ENCODE results near the gene NEMP1. TPM values are rescaled to one million over a fixed set of nuclear protein-coding genes. Genes with fewer than 3 reads are reported as not detected.
A peak's percentile ranks its signal among the peaks of the same experiment; 100 is the strongest.

NEMP1 gene
- total and polyA plus RNA-seq, 2 of the 8 experiments (the other 6 are each of a cell fraction or from before 2014, with no cell fraction given): 30.1 to 43.2 TPM

DNA sequence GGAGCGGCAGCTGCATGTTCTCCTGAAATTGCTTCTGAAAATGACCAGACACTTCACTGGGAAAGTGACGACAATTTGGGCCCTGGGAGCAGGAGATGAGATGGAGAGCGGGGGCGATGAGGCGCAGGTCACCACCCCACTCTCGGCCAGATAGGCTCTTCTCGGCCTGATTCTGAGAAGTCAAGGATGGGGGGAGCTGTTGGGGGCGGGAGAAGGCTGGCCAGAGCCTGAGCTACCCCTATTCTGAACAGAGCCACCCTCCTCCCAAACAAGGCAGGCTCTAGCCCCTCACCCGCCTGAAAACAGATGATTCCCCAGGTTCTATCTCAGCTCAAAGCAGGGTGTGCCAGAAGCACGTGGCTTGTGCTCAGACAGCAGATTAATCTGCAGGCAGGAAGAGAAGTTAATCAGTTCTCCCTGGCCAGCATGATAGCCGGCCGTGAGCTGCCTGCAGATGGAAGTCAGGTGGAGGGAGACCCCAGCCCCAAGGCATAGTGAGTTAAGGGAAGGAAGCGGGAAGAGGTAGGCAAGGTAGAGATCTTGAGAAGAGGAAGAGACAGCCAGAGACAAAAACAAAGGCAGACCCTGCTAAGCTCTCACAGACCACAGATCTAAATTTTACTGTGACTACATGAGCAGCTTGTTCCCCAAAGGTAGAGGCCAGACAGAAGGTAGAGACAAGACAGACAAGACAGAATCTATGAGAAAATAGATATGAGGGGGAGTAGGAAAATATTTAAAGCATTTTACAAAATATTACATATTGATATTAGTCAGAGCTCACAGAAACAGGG is 51.4 kb downstream of the NEMP1 start:
- no peak overlapping the region for H3K4me2 ChIP-seq (ENCODE audit: insufficient read depth in 1 of 2, low read depth in 2 of 2, low read length in 2 of 2)
- H3K23ac ChIP-seq (ENCODE audit: insufficient read length): no peak overlapping the region
- no peak overlapping the region; the same call in 1 of the 2 replicates for H4K8ac ChIP-seq (ENCODE audit: extremely low read depth, insufficient read depth, low read length)
- H3K14ac ChIP-seq (ENCODE audit: insufficient read length): no peak overlapping the region
- H3K4me1 ChIP-seq (replicated peaks in 1 of 4; ENCODE audit: control insufficient read depth in 3 of 4, insufficient read depth in 4 of 4, low read length in 3 of 4): peaks cover 0 to 8% (median 3%) of the 10 kb centered on the region in 4 experiments; a peak in 5 of 7 replicates
- peak overlapping the region; percentile 19; the same call in 1 of the 2 replicates for H2BK12ac ChIP-seq (ENCODE audit: low read depth, low read length)
- H3K56ac ChIP-seq (replicated peaks; ENCODE audit: insufficient read length, low read depth, low read length): no peak overlapping the region
- no peak overlapping the region for H2BK120ac ChIP-seq (replicated peaks; ENCODE audit: low read depth, low read length)
- H3K23me2 ChIP-seq (ENCODE audit: low read depth, low read length): no peaks in the 10 kb centered on the region; the same call in 1 of the 2 replicates
- H2BK5ac ChIP-seq (ENCODE audit: low read depth, low read length): 0 out of 2 replicates have a peak overlapping the region, but pooled peaks have one; percentile 52
- H2BK15ac ChIP-seq (ENCODE audit: low read length): no peak overlapping the region; the same call in 1 of the 2 replicates
- H4K20me1 ChIP-seq (replicated peaks in 1 of 2; ENCODE audit: control insufficient read depth in 1 of 2, insufficient read depth in 2 of 2, low read length in 2 of 2): no peaks in the 10 kb centered on the region
- H3K9ac ChIP-seq (replicated peaks in 1 of 4; ENCODE audit: extremely low read depth in 1 of 4, low read depth in 3 of 4, low read length in 3 of 4): no peak overlapping the region
- DNase-seq (ENCODE audit: low read depth in 1 of 2, low spot score in 2 of 2) (no peak), FAIRE-seq (no peak)
- H3K27ac ChIP-seq (ENCODE audit: low read depth, low read length): no peak overlapping the region
- no peaks in the 10 kb centered on the region for H3K79me2 ChIP-seq (ENCODE audit: control insufficient read depth in 1 of 2, insufficient read depth in 2 of 2, low read length in 2 of 2)
- H3K27me3 ChIP-seq (replicated peaks in 1 of 4; ENCODE audit: control insufficient read depth in 3 of 4, extremely low read depth in 1 of 4, insufficient read depth in 3 of 4, low read length in 3 of 4): peaks cover 0 to 3% (median 0%) of the 10 kb centered on the region in 4 experiments; a peak in 1 of 7 replicates
- no peak overlapping the region for H2AK5ac ChIP-seq (ENCODE audit: low read depth, low read length)
- H4K91ac ChIP-seq (replicated peaks; ENCODE audit: insufficient read length, low read length): no peak overlapping the region
- H2AFZ ChIP-seq (ENCODE audit: low read length): peak overlapping the region; percentile 56; the same call in 1 of the 2 replicates
- no peak overlapping the region for H2BK20ac ChIP-seq (ENCODE audit: low read length)
- H3K79me1 ChIP-seq (ENCODE audit: low read depth, low read length): no peaks in the 10 kb centered on the region
- H3K4me3 ChIP-seq (ENCODE audit: extremely low read depth in 1 of 4, insufficient read depth in 2 of 4, low read depth in 3 of 4, low read length in 4 of 4): no peak overlapping the region
- POLR2A ChIA-PET (ENCODE audit: partially characterized antibody): interaction anchor here (0.9 to 2.8 kb wide), 7 partner anchors 10 to 85 kb away, joined by 3 to 16 read pairs (median 3); partner anchors contain the start of genes NEMP1 and STAT6
- H3K9me3 ChIP-seq (ENCODE audit: insufficient read depth in 2 of 2, low read depth in 1 of 2, low read length in 1 of 2): no peaks in the 10 kb centered on the region
- H3K36me3 ChIP-seq (ENCODE audit: control insufficient read depth in 2 of 4, insufficient read depth in 4 of 4, low read length in 3 of 4): no peaks in the 10 kb centered on the region
- no peak overlapping the region for H3K18ac ChIP-seq (ENCODE audit: extremely low read depth, low read length)
- no peak overlapping the region for H4K5ac ChIP-seq (ENCODE audit: insufficient read length, low read depth, low read length)
- CTCF ChIA-PET (ENCODE audit: partially characterized antibody): interaction anchor here (0.7 to 4.4 kb wide), 14 partner anchors 10 to 208 kb away, joined by 3 to 39 read pairs (median 6); partner anchors contain the start of genes MYO1A, STAT6 and ZBTB39
- WGBS, 2 experiments (ENCODE audit: extremely low coverage in 1 of 2, insufficient coverage in 1 of 2, insufficient read length in 1 of 2, insufficient replicate concordance in 2 of 2, low coverage in 1 of 2, low lambda C conversion rate in 2 of 2, missing lambda C conversion rate in 1 of 2): 79% methylated on average over 13 of the region's 13 CpGs; no CpG with 5 or more reads in 1 of the 2 experiments
- no peak overlapping the region for H3K4ac ChIP-seq (replicated peaks; ENCODE audit: insufficient read length, low read depth, low read length)
- TF ChIP-seq HDAC2 (IDR thresholded peaks at IDR 0.05; ENCODE audit: borderline replicate concordance in 1 of 2, low read depth in 2 of 2, low read length in 2 of 2): no peak
- TF ChIP-seq JUN (IDR thresholded peaks at IDR 0.05; ENCODE audit: low read depth, low read length): no peak
- no peak for TF ChIP-seq POU5F1 (IDR thresholded peaks at IDR 0.05; ENCODE audit: low read depth, low read length)
- no peak for TF ChIP-seq CHD2 (IDR thresholded peaks at IDR 0.05; ENCODE audit: low read length)
- TF ChIP-seq SAP30 (IDR thresholded peaks at IDR 0.05; ENCODE audit: insufficient read depth, insufficient replicate concordance, low read length): no peak
- TF ChIP-seq GTF2F1 (IDR thresholded peaks at IDR 0.05; ENCODE audit: borderline replicate concordance, low read depth, low read length): no peak
- TF ChIP-seq POLR2AphosphoS5 (IDR thresholded peaks at IDR 0.05; ENCODE audit: low read depth, low read length): no peak
- TF ChIP-seq TEAD4 (IDR thresholded peaks at IDR 0.05; ENCODE audit: low read depth, low read length): no peak
- TF ChIP-seq RXRA (IDR thresholded peaks at IDR 0.05; ENCODE audit: insufficient read depth, low read depth, low read length): no peak
- TF ChIP-seq TBP (IDR thresholded peaks at IDR 0.05; ENCODE audit: low read depth, low read length): no peak
